GM12892 (cell line): Measurements from ENCODE around the gene JARID2.

ENCODE experiments used
- DNase-seq: peaks from one replicate; pipeline ENCODE4 v3.0.0; 2011; ENCODE audit not compliant: insufficient read length
- FAIRE-seq: peaks from 2 replicates; lab custom pipeline; 2011; peaks lifted over from hg19 to GRCh38; lab: Jason Lieb, UNC
- POLR2A ChIP-seq: IDR thresholded peaks from 2 replicates; pipeline ENCODE4 v1.6.1; 2011; ENCODE audit warnings: low read depth, low read length, control low read depth
- POLR2AphosphoS5 ChIP-seq: IDR thresholded peaks from 2 replicates; pipeline ENCODE4 v1.6.1; 2011; ENCODE audit warnings: low read depth, low read length, control low read depth
- TAF1 ChIP-seq: IDR thresholded peaks from 2 replicates; pipeline ENCODE4 v1.6.1; 2011; ENCODE audit warnings: low read depth, mild to moderate bottlenecking, control low read depth, low read length, borderline replicate concordance

Gene JARID2

DNA sequence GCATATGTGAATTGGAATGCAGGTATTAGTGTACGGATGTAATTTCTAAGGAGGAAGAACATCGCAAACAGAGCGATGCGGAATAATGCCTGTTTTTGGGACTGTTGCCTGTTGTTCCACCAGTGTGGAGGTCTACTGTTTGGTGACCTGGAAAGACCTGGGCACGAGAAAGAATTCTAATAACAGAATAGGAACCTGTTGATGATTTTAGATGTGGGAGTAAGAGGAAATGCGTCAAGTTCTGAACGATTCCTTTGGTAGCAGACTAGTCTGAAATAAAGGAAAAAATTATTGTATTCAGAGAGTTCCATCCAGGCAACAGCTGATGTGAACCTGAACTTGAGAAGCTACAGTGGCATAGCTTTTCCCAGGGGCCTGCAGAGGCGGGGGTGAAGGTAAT lies 224.9 kb downstream of the JARID2 start:
- TF ChIP-seq POLR2AphosphoS5: no peak
- no peak for TF ChIP-seq TAF1
- TF ChIP-seq POLR2A: no peak
- FAIRE-seq: no peak

GRCh38 chr6:15472621-15473020 lies 226.8 kb downstream of the JARID2 start:
- DNase-seq (no peak), FAIRE-seq (no peak)
- TF ChIP-seq TAF1 (no peak), POLR2A (no peak), POLR2AphosphoS5 (no peak)

More for the DNA sequence above, 224.9 kb downstream of the JARID2 start:
- no peak for DNase-seq

- FAIRE-seq (no peak), DNase-seq (no peak)
- TF ChIP-seq POLR2AphosphoS5 (no peak), POLR2A (no peak), TAF1 (no peak)
Observed at GRCh38 chr6:15473174-15473573, 227.3 kb downstream of the JARID2 start.

- FAIRE-seq (no peak), DNase-seq (no peak)
- TF ChIP-seq POLR2A: no peak
- no peak for TF ChIP-seq TAF1
- TF ChIP-seq POLR2AphosphoS5: no peak
Observed at GRCh38 chr6:15473741-15474161, 227.9 kb downstream of the JARID2 start.

DNA sequence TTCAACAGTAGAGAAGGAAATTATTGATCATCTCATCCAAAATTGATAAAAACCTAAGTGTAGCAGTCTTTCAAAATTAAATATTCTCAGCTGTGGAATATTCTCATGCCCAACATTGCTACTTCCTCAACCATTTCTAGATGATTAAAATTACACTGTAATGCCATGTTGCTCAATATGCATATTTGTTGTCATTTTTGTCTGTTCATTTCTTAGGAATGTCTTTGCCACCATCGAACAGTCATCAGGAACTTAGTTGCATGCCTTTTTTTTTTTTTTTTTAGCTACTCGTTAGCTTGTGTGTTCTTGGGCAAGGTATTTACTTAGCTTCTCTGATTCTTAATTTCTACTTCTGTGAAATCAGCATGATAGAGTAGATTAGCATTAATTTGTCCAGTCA lies 228.3 kb downstream of the JARID2 start:
- no peak for TF ChIP-seq POLR2AphosphoS5
- TF ChIP-seq POLR2A: no peak
- no peak for TF ChIP-seq TAF1
- FAIRE-seq: no peak
- no peak for DNase-seq

DNA sequence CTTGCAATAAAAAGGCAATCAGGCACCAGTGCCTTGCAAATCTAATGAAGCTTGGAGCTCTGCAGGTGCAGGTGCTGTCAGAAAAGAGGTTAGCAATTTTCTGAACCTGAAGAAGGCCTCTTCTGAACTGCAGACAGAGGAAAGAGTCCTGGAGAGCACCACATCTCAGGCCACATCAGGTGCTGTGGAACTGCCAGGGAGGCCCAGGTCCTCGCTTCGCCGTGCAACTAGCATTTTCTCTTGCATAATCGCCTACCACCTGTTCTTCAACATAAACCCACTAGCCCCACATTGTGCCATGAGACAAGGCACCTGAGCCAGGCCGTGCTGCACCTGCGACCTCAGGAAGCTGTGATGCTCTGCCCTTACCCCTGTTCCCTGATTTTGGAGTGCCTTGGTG lies 229.4 kb downstream of the JARID2 start:
- DNase-seq: no peak
- no peak for FAIRE-seq
- no peak for TF ChIP-seq POLR2A

DNA sequence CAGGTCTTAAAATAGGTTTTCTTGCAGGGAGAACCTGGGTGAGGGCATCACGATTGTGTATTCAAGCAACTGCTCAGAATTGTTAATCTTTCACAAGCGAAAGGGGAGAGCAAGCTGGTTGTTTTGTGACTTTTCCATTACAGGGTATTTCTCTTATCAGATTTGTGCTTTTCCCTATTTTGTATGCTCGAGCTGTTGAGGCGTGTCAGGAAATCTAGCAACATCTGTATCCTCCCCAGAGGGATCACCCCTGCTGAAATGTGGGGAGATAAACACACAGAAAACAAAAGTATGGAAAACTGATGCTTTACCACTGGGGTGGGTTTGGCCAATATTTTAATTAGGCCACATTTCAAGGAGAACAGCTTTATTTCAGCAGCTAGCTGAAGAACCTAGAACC lies 230.0 kb downstream of the JARID2 start:
- DNase-seq (no peak), FAIRE-seq (no peak)
- TF ChIP-seq POLR2AphosphoS5 (no peak), TAF1 (no peak), POLR2A (no peak)

GRCh38 chr6:15476631-15477380 lies 230.9 kb downstream of the JARID2 start:
- FAIRE-seq: no peak
- no peak for TF ChIP-seq POLR2A
- no peak for TF ChIP-seq POLR2AphosphoS5
- TF ChIP-seq TAF1: no peak
- DNase-seq: no peak

GRCh38 chr6:15477746-15478145 lies 231.9 kb downstream of the JARID2 start:
- no peak for FAIRE-seq

GRCh38 chr6:15479761-15480160 lies 233.9 kb downstream of the JARID2 start:
- DNase-seq (no peak), FAIRE-seq (no peak)
- TF ChIP-seq TAF1 (no peak), POLR2AphosphoS5 (no peak), POLR2A (no peak)

More at GRCh38 chr6:15477746-15478145, 231.9 kb downstream of the JARID2 start:
- TF ChIP-seq POLR2AphosphoS5 (no peak), TAF1 (no peak), POLR2A (no peak)
- no peak for DNase-seq

DNA sequence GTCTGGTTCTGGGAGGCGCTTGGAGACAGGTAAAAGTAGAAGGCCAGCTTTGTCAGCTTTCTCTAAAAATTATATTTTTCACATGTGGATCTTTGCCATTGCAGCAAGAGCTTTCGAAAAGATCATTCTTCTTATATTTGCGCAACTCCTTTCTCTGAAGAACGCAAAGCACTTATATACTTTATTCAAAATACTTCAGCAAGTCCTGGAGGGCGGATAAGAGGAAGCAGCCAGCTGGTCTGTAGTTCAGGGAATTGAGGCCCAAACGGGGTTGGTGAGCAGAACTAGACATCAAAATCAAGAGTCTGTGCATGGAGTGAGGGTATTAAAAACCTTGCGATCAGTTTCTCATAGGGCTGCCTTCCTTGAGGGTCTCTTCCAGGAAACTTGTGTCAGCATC lies 234.7 kb downstream of the JARID2 start:
- no peak for TF ChIP-seq POLR2A
- TF ChIP-seq POLR2AphosphoS5: no peak
- no peak for TF ChIP-seq TAF1
- FAIRE-seq (no peak), DNase-seq (no peak)
